H1 (cell line): Measurements from ENCODE around the gene SMG7. TPM values are rescaled to one million over a fixed set of nuclear protein-coding genes. Genes with fewer than 3 reads are reported as not detected.

Experiments
- CTCF ChIA-PET: fragments of 300-600 bp; sonication (Branson Sonifier 250); formaldehyde crosslinking; loops from one replicate; lab custom pipeline; 2021; ENCODE audit not compliant: partially characterized antibody; lab: Charles Lee
- POLR2A ChIA-PET: fragments of 300-600 bp; sonication (Branson Sonifier 250); formaldehyde crosslinking; loops from one replicate; lab custom pipeline; 2021; ENCODE audit warnings: inconsistent platforms; ENCODE audit not compliant: partially characterized antibody; lab: Charles Lee
- DNase-seq, 2 experiments: peaks; one replicate each; pipeline versions ENCODE4 v3.0.0 to v3.0.0-alpha.2; 2010 to 2022; ENCODE audit warnings: low spot score in 2 of 2, low read depth in 1 of 2, mixed read lengths in 1 of 2
- FAIRE-seq: peaks from 2 replicates; lab custom pipeline; 2011; peaks lifted over from hg19 to GRCh38; lab: Jason Lieb, UNC
- H2AFZ ChIP-seq: 2 replicates; pipeline ENCODE4 v1.8.1; 2012; ENCODE audit warnings: low read length, inconsistent platforms
- H2AK5ac ChIP-seq: 2 replicates; pipeline ENCODE4 v1.6.1; 2013; ENCODE audit warnings: low read depth, low read length
- H2BK120ac ChIP-seq: replicated peaks from 2 replicates; pipeline ENCODE3; 2013; ENCODE audit warnings: low read depth, low read length, inconsistent platforms
- H2BK12ac ChIP-seq: 2 replicates; pipeline ENCODE4 v1.6.1; 2013; ENCODE audit warnings: low read depth, low read length
- H2BK15ac ChIP-seq: 2 replicates; pipeline ENCODE4 v1.6.1; 2013; ENCODE audit warnings: low read length
- H2BK20ac ChIP-seq: 2 replicates; pipeline ENCODE4 v1.6.1; 2013; ENCODE audit warnings: low read length
- H2BK5ac ChIP-seq: 2 replicates; pipeline ENCODE4 v1.6.1; 2013; ENCODE audit warnings: low read depth, low read length
- H3K14ac ChIP-seq: 2 replicates; pipeline ENCODE4 v1.6.1; 2013; ENCODE audit warnings: inconsistent platforms; ENCODE audit not compliant: insufficient read length
- H3K18ac ChIP-seq: 2 replicates; pipeline ENCODE4 v1.6.1; 2013; ENCODE audit warnings: low read length; ENCODE audit errors: extremely low read depth
- H3K23ac ChIP-seq: 2 replicates; pipeline ENCODE4 v1.6.1; 2013; ENCODE audit warnings: inconsistent platforms; ENCODE audit not compliant: insufficient read length
- H3K23me2 ChIP-seq: 2 replicates; pipeline ENCODE4 v1.6.1; 2013; ENCODE audit warnings: low read depth, low read length
- H3K27ac ChIP-seq: 2 replicates; pipeline ENCODE4 v1.6.1; 2011; ENCODE audit warnings: low read depth, low read length, inconsistent platforms
- H3K27me3 ChIP-seq, 4 experiments: replicated peaks in 1 of 4; 1 replicate in 1 of 4; 2 replicates in 3 of 4; pipeline versions ENCODE4 v1.6.1 to v1.8.1; 2011 to 2013; ENCODE audit warnings: low read length in 3 of 4, mild to moderate bottlenecking in 3 of 4, inconsistent platforms in 2 of 4, mixed read lengths in 2 of 4, moderate library complexity in 1 of 4; ENCODE audit not compliant: control insufficient read depth in 3 of 4, insufficient read depth in 3 of 4; ENCODE audit errors: extremely low read depth in 1 of 4
- H3K36me3 ChIP-seq, 4 experiments: 2 replicates each; pipeline versions ENCODE4 v1.6.1 to v1.8.1; 2011 to 2013; ENCODE audit warnings: mild to moderate bottlenecking in 4 of 4, low read length in 3 of 4, moderate library complexity in 2 of 4, control low read depth in 1 of 4, inconsistent platforms in 1 of 4; ENCODE audit not compliant: insufficient read depth in 4 of 4, control insufficient read depth in 2 of 4
- H3K4ac ChIP-seq: replicated peaks from 2 replicates; pipeline ENCODE3; 2013; ENCODE audit warnings: low read length, low read depth, mixed read lengths, inconsistent platforms; ENCODE audit not compliant: insufficient read length
- H3K4me1 ChIP-seq, 4 experiments: replicated peaks in 1 of 4; 1 replicate in 1 of 4; 2 replicates in 3 of 4; pipeline versions ENCODE4 v1.6.1 to v1.8.1; 2011 to 2013; ENCODE audit warnings: low read length in 3 of 4, inconsistent platforms in 2 of 4, mixed read lengths in 1 of 4; ENCODE audit not compliant: insufficient read depth in 4 of 4, control insufficient read depth in 3 of 4
- H3K4me2 ChIP-seq, 2 experiments: 2 replicates each; pipeline versions ENCODE4 v1.6.1 to v1.8.1; 2011 to 2013; ENCODE audit warnings: low read depth in 2 of 2, low read length in 2 of 2, control low read depth in 1 of 2, inconsistent platforms in 1 of 2, mild to moderate bottlenecking in 1 of 2; ENCODE audit not compliant: insufficient read depth in 1 of 2
- H3K4me3 ChIP-seq, 4 experiments: fragments of 200-600, 300-600 bp in 1 of 4; sonication (generic), shearing (Covaris generic), sonication (Bioruptor Twin) in 1 of 4; 2 replicates each; pipeline versions ENCODE4 v1.5.1 to v1.8.1; 2011 to 2016; ENCODE audit warnings: low read length in 4 of 4, low read depth in 3 of 4, control low read depth in 2 of 4, inconsistent platforms in 2 of 4, mild to moderate bottlenecking in 2 of 4, mixed read lengths in 1 of 4, moderate library complexity in 1 of 4; ENCODE audit not compliant: insufficient read depth in 2 of 4; ENCODE audit errors: extremely low read depth in 1 of 4
- H3K56ac ChIP-seq: replicated peaks from 2 replicates; pipeline ENCODE3; 2013; ENCODE audit warnings: low read depth, mild to moderate bottlenecking, mixed read lengths, low read length, inconsistent platforms; ENCODE audit not compliant: insufficient read length
- H3K79me1 ChIP-seq: 2 replicates; pipeline ENCODE4 v1.6.1; 2013; ENCODE audit warnings: low read depth, low read length, control low read depth
- H3K79me2 ChIP-seq, 2 experiments: 2 replicates each; pipeline versions ENCODE4 v1.6.1 to v1.8.1; 2012 to 2013; ENCODE audit warnings: low read length in 2 of 2, mild to moderate bottlenecking in 2 of 2, inconsistent platforms in 1 of 2; ENCODE audit not compliant: insufficient read depth in 2 of 2, control insufficient read depth in 1 of 2
- H3K9ac ChIP-seq, 4 experiments: replicated peaks in 1 of 4; 1 replicate in 1 of 4; 2 replicates in 3 of 4; pipeline versions ENCODE4 v1.6.1 to v1.8.1; 2011 to 2013; ENCODE audit warnings: low read depth in 3 of 4, low read length in 3 of 4, control low read depth in 2 of 4, mild to moderate bottlenecking in 2 of 4, moderate library complexity in 2 of 4, inconsistent platforms in 1 of 4; ENCODE audit errors: extremely low read depth in 1 of 4
- H3K9me3 ChIP-seq, 2 experiments: 2 replicates each; pipeline versions ENCODE4 v1.6.1 to v1.8.1; 2012 to 2013; ENCODE audit warnings: mild to moderate bottlenecking in 2 of 2, moderate library complexity in 2 of 2, control low read depth in 1 of 2, inconsistent platforms in 1 of 2, low read depth in 1 of 2, low read length in 1 of 2, mixed read lengths in 1 of 2; ENCODE audit not compliant: insufficient read depth in 2 of 2
- H4K20me1 ChIP-seq, 2 experiments: replicated peaks in 1 of 2; 2 replicates each; pipeline versions ENCODE3 to v1.8.1; 2011 to 2013; ENCODE audit warnings: inconsistent platforms in 2 of 2, low read length in 2 of 2, mild to moderate bottlenecking in 1 of 2; ENCODE audit not compliant: insufficient read depth in 2 of 2, control insufficient read depth in 1 of 2
- H4K5ac ChIP-seq: 2 replicates; pipeline ENCODE4 v1.6.1; 2013; ENCODE audit warnings: low read length, low read depth, mixed read lengths, inconsistent platforms; ENCODE audit not compliant: insufficient read length
- H4K8ac ChIP-seq: 2 replicates; pipeline ENCODE4 v1.8.0; 2013; ENCODE audit warnings: mild to moderate bottlenecking, moderate library complexity, low read length, inconsistent platforms; ENCODE audit not compliant: insufficient read depth; ENCODE audit errors: extremely low read depth
- H4K91ac ChIP-seq: replicated peaks from 2 replicates; pipeline ENCODE3; 2013; ENCODE audit warnings: low read length, mixed read lengths, inconsistent platforms; ENCODE audit not compliant: insufficient read length
- GTF2F1 ChIP-seq: IDR thresholded peaks from 2 replicates; pipeline ENCODE4 v1.6.1; 2012; ENCODE audit warnings: low read depth, low read length, improper control_type of control experiment, borderline replicate concordance
- RFX5 ChIP-seq: IDR thresholded peaks from 2 replicates; pipeline ENCODE4 v1.6.1; 2011; ENCODE audit warnings: low read depth, low read length, improper control_type of control experiment, borderline replicate concordance
- RNF2 ChIP-seq: fragments of 200-900, 300-1000 bp; sonication (generic); IDR thresholded peaks from 2 replicates; pipeline ENCODE4 v1.7.1; 2016; ENCODE audit warnings: borderline replicate concordance, low read depth, mild to moderate bottlenecking, antibody characterized with exemption, low read length; ENCODE audit not compliant: poor library complexity, severe bottlenecking; ENCODE audit errors: missing control alignments
- RXRA ChIP-seq: IDR thresholded peaks from 2 replicates; pipeline ENCODE4 v1.6.1; 2011; ENCODE audit warnings: low read depth, mild to moderate bottlenecking, low read length, moderate library complexity; ENCODE audit not compliant: insufficient read depth
- SP4 ChIP-seq: IDR thresholded peaks from 2 replicates; pipeline ENCODE4 v1.6.1; 2012; ENCODE audit warnings: low read length, inconsistent platforms
- SRF ChIP-seq: IDR thresholded peaks from 2 replicates; pipeline ENCODE4 v1.6.1; 2011; ENCODE audit warnings: mild to moderate bottlenecking, low read depth, low read length, moderate library complexity
- WGBS, 2 experiments: shearing (Covaris generic) in 1 of 2; methylation state at CpG; one replicate each; pipeline versions ENCODE4 v1.1.6 to v1.1.7; 2013 to 2015; ENCODE audit warnings: low lambda C conversion rate in 2 of 2, mixed read lengths in 2 of 2, inconsistent platforms in 1 of 2, low coverage in 1 of 2, missing lambda C conversion rate in 1 of 2; ENCODE audit not compliant: insufficient replicate concordance in 2 of 2, insufficient coverage in 1 of 2, insufficient read length in 1 of 2; ENCODE audit errors: extremely low coverage in 1 of 2, missing lambda C conversion rate in 1 of 2; 5-methylcytosine and 5-hydroxymethylcytosine counted together
- polyA plus RNA-seq, 7 experiments: library from polyadenylated mRNA; depleted of rRNA in 3 of 7; stranded (reverse) in 5 of 7; unstranded in 2 of 7; fragments of >200 nt in 5 of 7; fragments of 200-250 nt in 2 of 7; gene quantifications; 1 replicate in 5 of 7; 2 replicates in 1 of 7; 4 replicates in 1 of 7; pipeline versions ENCODE4 v1.2.1 to v1.2.3, GENCODE V29; 2011 to 2013; ENCODE audit warnings: missing spikeins in 2 of 7, mixed read lengths in 2 of 7
- total RNA-seq: library from RNA; stranded (reverse); fragmentation: NEBNext Ultra II Directional; extraction: Animal tissue kit (Norgen Biotek cat#: 25700); gene quantifications from 2 replicates; pipeline ENCODE4 v1.2.1, GENCODE V29; 2021

SMG7 gene
- total and polyA plus RNA-seq, 2 of the 8 experiments (the other 6 are each of a cell fraction or from before 2014, with no cell fraction given) = 39.3 to 65.6 TPM

DNA sequence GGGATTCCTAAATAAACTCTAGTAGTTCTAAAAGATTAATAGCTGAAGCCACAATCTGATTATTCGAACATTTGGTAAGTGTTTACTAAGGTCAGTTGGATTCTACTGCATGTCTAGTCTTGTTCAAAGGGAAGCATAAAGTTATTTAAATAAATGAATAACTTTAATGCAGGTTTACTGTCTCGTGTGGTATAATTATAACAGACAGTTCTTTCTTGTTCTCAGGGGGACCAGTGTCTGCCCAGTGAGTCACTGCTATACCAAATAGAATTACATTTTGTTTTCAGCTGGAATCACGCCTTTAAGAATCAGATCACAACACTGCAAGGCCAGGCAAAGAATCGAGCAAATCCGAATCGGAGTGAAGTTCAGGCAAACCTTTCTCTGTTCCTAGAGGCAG, 45.1 kb downstream of the SMG7 start:
- TF ChIP-seq GTF2F1 (no peak), RFX5 (no peak), SRF (no peak), SP4 (no peak), RNF2 (no peak), RXRA (no peak)
- Histone ChIP-seq H4K8ac (no peak overlapping the region; the same call in 1 of the 2 replicates), H2BK20ac (no peak overlapping the region), H3K36me3 (peaks cover 0 to 46% (median 8%) of the 10 kb centered on the region in 4 experiments; a peak in 5 of 8 replicates), H2AFZ (no peak overlapping the region), H3K23ac (no peak overlapping the region), H4K91ac (no peak overlapping the region), H3K9me3 (no peaks in the 10 kb centered on the region), H3K4ac (no peak overlapping the region), H2BK12ac (no peak overlapping the region), H3K27me3 (no peaks in the 10 kb centered on the region), H3K4me2 (no peak overlapping the region), H3K27ac (no peak overlapping the region), H2AK5ac (no peak overlapping the region), H3K79me1 (peaks cover 2% of the 10 kb centered on the region; the same call in 1 of the 2 replicates), H2BK5ac (no peak overlapping the region), H3K9ac (no peak overlapping the region), H4K20me1 (peaks cover 0 to 4% of the 10 kb centered on the region in 2 experiments), H3K4me1 (no peaks in the 10 kb centered on the region), H4K5ac (no peak overlapping the region), H3K23me2 (no peaks in the 10 kb centered on the region), H3K18ac (no peak overlapping the region), H2BK15ac (no peak overlapping the region), H3K56ac (no peak overlapping the region), H3K79me2 (peaks cover 0 to 4% of the 10 kb centered on the region in 2 experiments; a peak in 1 of 4 replicates), H3K4me3 (no peak overlapping the region), H3K14ac (no peak overlapping the region), H2BK120ac (no peak overlapping the region)
- 92% methylated on average over 6 of the region's 6 CpGs; no CpG with 5 or more reads in 1 of the 2 experiments for WGBS, 2 experiments
- no peak for FAIRE-seq
- ChIA-PET CTCF (interaction anchor here (1.0 to 1.5 kb wide), 2 partner anchors 15 to 23 kb away, joined by 3 to 4 read pairs; no protein-coding TSS in a partner anchor), POLR2A (interaction anchor here (0.7 kb wide), 1 partner anchor 8 kb away, joined by 3 read pairs; no protein-coding TSS in a partner anchor)
- DNase-seq = no peak
